ENCODE results near the gene TMSB15C.

GRCh38 chrX:104108955-104109354, 32.9 kb upstream of the TMSB15C start:
- TF ChIP-seq CTCF (IDR thresholded peaks at IDR 0.05), result no peak
- no peak for TF ChIP-seq POLR2AphosphoS5 (IDR thresholded peaks at IDR 0.05)
- TF ChIP-seq POLR2A (IDR thresholded peaks at IDR 0.05), result no peak

Measured in transverse colon (tissue), 4 donors.